Measurements from ENCODE around the gene SETD2. TPM values are rescaled to one million over a fixed set of nuclear protein-coding genes. Genes with fewer than 3 reads are reported as not detected.

The SETD2 gene
- total RNA-seq, 1 donor from 2014 or later = 73.9 TPM

DNA sequence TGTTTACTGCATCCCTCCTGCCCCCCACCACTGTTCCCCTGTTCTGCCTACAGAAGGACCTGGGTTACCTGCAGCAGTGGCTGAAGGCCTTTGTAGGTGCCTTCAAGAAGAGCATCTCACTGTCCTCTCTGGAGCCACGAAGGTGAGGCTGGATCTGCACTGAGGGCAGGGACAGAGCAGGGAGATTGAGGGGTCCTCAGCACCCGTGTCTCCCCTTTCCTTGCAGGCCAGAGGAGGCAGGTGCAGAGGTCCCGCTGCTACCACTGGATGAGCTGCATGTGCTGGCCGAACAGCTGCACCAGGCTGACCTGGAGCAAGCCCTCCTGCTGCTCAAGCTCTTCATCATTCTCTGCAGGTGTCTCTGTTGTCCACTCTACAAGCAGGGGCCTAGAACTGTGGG is 175.3 kb downstream of the SETD2 start:
- Mint-ChIP-seq H3K4me3 (ENCODE audit: low read depth) (no peak overlapping the region), H3K27me3 (no peaks in the 10 kb centered on the region), H3K4me1 (ENCODE audit: low read depth) (peaks cover 16% of the 10 kb centered on the region), H3K9me3 (ENCODE audit: low read depth) (no peaks in the 10 kb centered on the region), H3K36me3 (ENCODE audit: insufficient read depth) (peaks cover 10% of the 10 kb centered on the region), H3K27ac (no peak overlapping the region)
- TF ChIP-seq CTCF (IDR thresholded peaks at IDR 0.05; ENCODE audit: unreplicated experiment) = no peak
- no peak for DNase-seq (ENCODE audit: low spot score, unreplicated experiment)

DNA sequence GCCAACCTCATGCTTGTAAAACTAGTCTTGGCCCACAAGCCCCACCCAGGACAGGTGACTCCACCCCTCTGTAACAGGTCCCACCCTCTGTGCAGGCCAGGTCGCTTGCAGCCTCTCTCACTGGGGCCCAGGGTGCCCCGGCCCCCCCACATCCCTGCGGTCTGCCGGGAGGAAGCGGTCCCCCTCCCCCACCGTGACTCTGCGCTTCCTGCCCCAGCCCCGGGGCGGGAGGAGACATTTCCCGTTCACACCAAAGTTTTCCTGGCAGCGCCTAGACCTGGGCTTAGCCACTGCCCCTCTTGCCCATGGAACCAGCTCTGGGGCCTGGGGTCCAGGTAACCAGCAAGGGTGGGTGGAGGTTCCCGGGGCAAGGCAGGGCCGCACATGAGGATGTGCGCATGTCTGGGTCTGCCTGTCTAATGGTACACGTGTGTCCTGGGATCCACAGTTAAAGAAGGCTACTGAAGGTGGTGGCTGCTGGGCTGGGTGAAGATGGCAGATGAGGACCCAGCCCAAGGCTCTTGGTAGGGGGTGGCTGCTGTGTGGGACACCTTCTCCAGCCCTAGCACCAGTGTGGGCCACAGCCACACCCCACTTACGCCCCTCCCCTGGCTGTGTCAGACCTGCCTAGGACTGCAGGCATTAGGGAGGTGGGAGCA is 176.0 kb downstream of the SETD2 start:
- DNase-seq (ENCODE audit: low spot score, unreplicated experiment) = no peak
- no peak overlapping the region for H3K4me3 Mint-ChIP-seq (ENCODE audit: low read depth)
- no peaks in the 10 kb centered on the region for H3K27me3 Mint-ChIP-seq
- peaks cover 19% of the 10 kb centered on the region for H3K4me1 Mint-ChIP-seq (ENCODE audit: low read depth)
- H3K9me3 Mint-ChIP-seq (ENCODE audit: low read depth) = no peaks in the 10 kb centered on the region
- H3K27ac Mint-ChIP-seq = no peak overlapping the region
- peaks cover 10% of the 10 kb centered on the region for H3K36me3 Mint-ChIP-seq (ENCODE audit: insufficient read depth)
- no peak for TF ChIP-seq CTCF (IDR thresholded peaks at IDR 0.05; ENCODE audit: unreplicated experiment)

DNA sequence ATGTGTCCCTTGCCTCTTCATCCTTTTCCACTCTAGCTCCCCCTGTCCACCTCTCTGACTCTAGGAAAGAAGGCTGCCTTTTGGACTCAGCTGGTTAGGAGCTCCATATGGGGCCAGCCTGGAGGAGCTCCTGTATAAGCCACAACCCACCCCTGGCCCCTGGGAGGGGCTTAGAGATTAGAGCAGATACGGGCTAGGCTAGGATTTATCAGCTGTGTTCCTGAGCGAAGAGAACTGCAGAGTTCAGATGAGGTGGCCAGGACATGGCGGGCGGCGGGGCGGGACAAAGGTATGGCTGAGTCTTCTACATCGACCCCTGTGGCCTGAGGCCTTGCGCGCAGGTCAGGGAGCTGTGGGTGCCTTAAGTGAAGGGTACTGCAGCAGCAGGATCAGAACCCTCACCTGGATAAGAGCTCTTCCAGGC is 176.6 kb downstream of the SETD2 start:
- no peak for TF ChIP-seq CTCF (IDR thresholded peaks at IDR 0.05; ENCODE audit: unreplicated experiment)
- Mint-ChIP-seq H3K4me3 (ENCODE audit: low read depth) (no peak overlapping the region), H3K27ac (peak overlapping the region; percentile 52), H3K4me1 (ENCODE audit: low read depth) (peaks cover 24% of the 10 kb centered on the region), H3K36me3 (ENCODE audit: insufficient read depth) (peaks cover 10% of the 10 kb centered on the region), H3K27me3 (no peaks in the 10 kb centered on the region), H3K9me3 (ENCODE audit: low read depth) (no peaks in the 10 kb centered on the region)
- DNase-seq (ENCODE audit: low spot score, unreplicated experiment) = no peak

GRCh38 chr3:46986782-46987310 is 177.1 kb downstream of the SETD2 start:
- H3K27ac Mint-ChIP-seq = no peak overlapping the region
- no peak overlapping the region for H3K4me3 Mint-ChIP-seq (ENCODE audit: low read depth)
- no peaks in the 10 kb centered on the region for H3K9me3 Mint-ChIP-seq (ENCODE audit: low read depth)
- peaks cover 25% of the 10 kb centered on the region for H3K4me1 Mint-ChIP-seq (ENCODE audit: low read depth)
- H3K36me3 Mint-ChIP-seq (ENCODE audit: insufficient read depth) = peaks cover 10% of the 10 kb centered on the region
- no peak for TF ChIP-seq CTCF (IDR thresholded peaks at IDR 0.05; ENCODE audit: unreplicated experiment)
- H3K27me3 Mint-ChIP-seq = no peaks in the 10 kb centered on the region
- no peak for DNase-seq (ENCODE audit: low spot score, unreplicated experiment)

DNA sequence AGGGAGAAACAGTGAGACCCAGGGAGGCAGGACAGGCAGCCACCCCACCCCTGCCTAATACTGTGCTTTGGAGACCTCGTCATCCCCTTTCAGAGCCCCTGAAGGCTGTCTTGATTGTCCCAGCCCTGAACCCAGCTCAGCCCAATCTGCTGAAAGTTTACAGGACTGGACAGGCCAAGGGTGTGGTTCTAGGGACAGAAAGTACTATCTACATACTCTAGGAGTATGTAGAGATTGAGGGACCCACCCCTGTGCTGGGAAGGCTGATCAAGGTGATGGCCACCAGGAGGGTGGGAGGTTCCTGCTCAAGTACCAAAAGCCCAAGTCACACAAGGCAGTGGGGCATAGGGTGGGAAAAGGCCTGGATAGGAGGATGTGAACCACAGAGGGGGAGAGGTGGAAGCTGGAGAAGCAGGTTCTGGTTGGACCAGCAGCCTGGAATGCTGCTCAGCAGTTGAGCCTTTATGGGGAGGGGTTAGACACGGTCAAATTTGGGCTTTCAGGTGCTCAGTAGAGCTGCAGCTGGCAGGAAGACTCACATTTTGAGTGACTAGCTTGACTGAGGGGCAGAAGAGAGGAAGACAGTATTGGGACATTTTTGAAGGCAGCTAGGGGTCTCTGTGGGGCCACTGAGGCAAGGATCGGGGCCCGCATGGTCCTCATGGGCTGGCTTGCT is 177.7 kb downstream of the SETD2 start:
- H3K4me1 Mint-ChIP-seq (ENCODE audit: low read depth) = peaks cover 31% of the 10 kb centered on the region
- no peaks in the 10 kb centered on the region for H3K9me3 Mint-ChIP-seq (ENCODE audit: low read depth)
- H3K4me3 Mint-ChIP-seq (ENCODE audit: low read depth) = no peak overlapping the region
- DNase-seq (ENCODE audit: low spot score, unreplicated experiment) = no peak
- peaks cover 10% of the 10 kb centered on the region for H3K36me3 Mint-ChIP-seq (ENCODE audit: insufficient read depth)
- H3K27ac Mint-ChIP-seq = peak overlapping the region; percentile 14
- no peaks in the 10 kb centered on the region for H3K27me3 Mint-ChIP-seq
- no peak for TF ChIP-seq CTCF (IDR thresholded peaks at IDR 0.05; ENCODE audit: unreplicated experiment)
